Measurements from ENCODE around the gene CYP2D6. TPM values are rescaled to one million over a fixed set of nuclear protein-coding genes. Genes with fewer than 3 reads are reported as not detected.

Gene CYP2D6
- total RNA-seq, 2 donors from 2014 or later = 2.2 to 4.8 TPM

DNA sequence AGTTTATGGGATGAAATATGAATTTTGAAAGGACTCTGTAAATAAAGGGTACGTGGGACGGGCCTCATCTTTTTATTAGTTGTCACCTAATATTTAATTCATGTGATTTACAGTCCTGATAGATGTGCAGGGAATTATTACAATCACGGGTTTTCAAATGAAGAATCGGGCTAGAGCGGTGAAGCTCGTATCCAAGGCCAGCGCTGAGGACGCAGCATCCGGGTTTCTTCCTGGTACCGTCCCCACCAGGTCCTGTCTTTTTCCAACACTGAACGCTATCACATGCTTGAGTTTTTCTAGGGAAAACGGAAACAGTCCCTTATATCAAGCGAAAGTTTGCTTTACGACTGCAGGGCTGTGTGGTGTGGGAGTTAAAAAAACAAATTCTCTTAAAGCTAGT lies 50.3 kb downstream of the CYP2D6 start:
- Mint-ChIP-seq H3K27ac (peak overlapping the region; percentile 98 to 99), H3K9me3 (no peaks in the 10 kb centered on the region), H3K36me3 (peaks cover 13 to 21% of the 10 kb centered on the region in 2 donors)
- no peak for ATAC-seq
- DNase-seq (ENCODE audit: low spot score in 2 of 2) = no peak

DNA sequence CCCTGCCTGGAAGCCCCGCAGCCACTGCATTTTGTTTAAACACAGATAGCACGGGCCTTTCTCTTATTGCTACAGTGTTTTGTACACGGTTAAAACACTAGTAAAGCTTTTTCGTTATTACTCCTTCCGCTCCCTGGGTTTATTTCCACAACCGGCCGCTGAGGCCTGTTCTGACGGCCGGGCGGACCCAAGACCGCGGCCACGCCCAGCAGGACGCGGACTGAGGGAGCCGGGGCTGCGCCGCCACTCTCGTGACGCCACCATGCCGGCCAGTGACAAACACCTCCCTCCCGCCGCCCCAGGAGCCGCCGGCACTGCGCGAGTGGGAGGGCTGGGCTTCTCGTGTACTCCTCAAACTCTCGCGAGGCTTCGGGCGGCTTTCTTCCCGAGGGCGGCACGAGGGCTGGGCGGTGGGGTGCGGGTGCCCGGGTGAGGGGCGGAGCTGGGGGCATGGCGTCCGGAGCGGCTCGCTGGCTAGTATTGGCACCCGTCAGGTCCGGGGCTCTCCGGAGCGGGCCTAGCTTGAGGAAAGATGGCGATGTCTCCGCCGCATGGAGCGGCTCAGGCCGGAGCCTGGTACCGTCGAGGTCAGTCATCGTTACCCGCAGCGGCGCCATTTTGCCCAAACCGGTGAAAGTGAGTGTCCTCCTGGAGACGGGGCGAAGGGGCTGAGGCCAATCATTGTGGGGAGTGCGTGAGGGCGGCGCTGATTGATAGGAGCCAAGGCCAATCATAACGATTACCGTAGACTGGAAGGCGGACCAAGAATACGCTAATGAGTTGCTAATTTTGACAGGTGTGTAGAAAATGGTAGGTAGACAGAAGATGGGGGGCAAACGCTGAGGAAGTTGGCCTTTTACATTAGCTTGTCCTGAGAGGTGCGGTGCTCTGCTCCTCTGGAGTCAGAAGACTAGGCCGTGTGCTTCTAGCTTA lies 51.0 kb downstream of the CYP2D6 start, which contains the start of gene SMDT1:
Gene SMDT1 (plus strand): TSS at position 382 of the 933 bp plus-strand sequence. CDS start 69 bp downstream, at position 451.
- peaks cover 13 to 26% of the 10 kb centered on the region in 2 donors for H3K36me3 Mint-ChIP-seq
- H3K27ac Mint-ChIP-seq = peak within 1 kb of the TSS; percentile 98 to 99
- peak; percentile 98 to 99 for DNase-seq (ENCODE audit: low spot score in 2 of 2)
- no peaks in the 10 kb centered on the region for H3K9me3 Mint-ChIP-seq
- ATAC-seq = peak; percentile 89 to 92

- DNase-seq (ENCODE audit: low spot score in 2 of 2) (no peak), ATAC-seq (no peak)
- Mint-ChIP-seq H3K27ac (peak overlapping the region; percentile 98 to 99), H3K36me3 (peaks cover 13 to 20% of the 10 kb centered on the region in 2 donors), H3K9me3 (no peaks in the 10 kb centered on the region)
Measured at GRCh38 chr22:42078469-42079318, 51.9 kb downstream of the CYP2D6 start.

DNA sequence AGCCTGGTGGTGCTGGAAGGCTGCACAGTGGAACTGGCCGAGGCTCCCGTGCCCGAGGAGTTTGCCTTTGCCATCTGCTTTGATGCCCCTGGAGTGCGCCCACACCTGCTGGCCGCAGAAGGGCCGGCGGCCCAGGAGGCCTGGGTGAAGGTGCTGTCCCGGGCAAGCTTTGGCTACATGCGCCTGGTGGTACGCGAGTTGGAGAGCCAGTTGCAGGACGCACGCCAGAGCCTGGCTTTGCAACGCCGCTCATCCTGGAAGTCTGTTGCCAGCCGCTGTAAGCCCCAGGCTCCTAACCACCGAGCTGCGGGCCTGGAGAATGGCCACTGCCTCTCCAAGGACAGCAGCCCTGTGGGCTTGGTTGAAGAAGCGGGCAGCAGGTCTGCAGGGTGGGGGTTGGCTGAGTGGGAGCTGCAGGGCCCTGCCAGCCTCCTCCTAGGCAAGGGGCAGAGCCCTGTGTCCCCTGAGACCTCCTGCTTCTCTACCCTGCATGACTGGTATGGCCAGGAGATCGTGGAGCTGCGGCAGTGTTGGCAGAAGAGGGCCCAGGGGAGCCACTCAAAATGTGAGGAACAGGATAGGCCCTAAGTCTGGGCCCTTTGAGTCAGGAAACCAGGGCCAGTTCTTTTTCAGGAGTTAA lies 53.0 kb downstream of the CYP2D6 start:
- Mint-ChIP-seq H3K36me3 (peaks cover 10 to 18% of the 10 kb centered on the region in 2 donors), H3K9me3 (no peaks in the 10 kb centered on the region), H3K27ac (peak overlapping the region in 1 of 2 donors; percentile 99)
- ATAC-seq (no peak), DNase-seq (ENCODE audit: low spot score in 2 of 2) (no peak)

GRCh38 chr22:42076764-42077485 lies 53.7 kb downstream of the CYP2D6 start:
- Mint-ChIP-seq H3K27ac (peak overlapping the region in 1 of 2 donors; percentile 25), H3K36me3 (peaks cover 6 to 18% of the 10 kb centered on the region in 2 donors), H3K9me3 (no peaks in the 10 kb centered on the region)
- ATAC-seq = no peak
- DNase-seq (ENCODE audit: low spot score in 2 of 2) = no peak

Other genes with a start within 250 kb of the CYP2D6 start
- gene SHISA8, start 215.7 kb downstream of the CYP2D6 start, total RNA-seq = 1 to 10 TPM; 1.1 to 4.2 TPM
- 1 to 10 TPM; 4.4 to 8.4 TPM for gene TNFRSF13C, start 204.0 kb downstream of the CYP2D6 start, total RNA-seq
- 100 to 1,000 TPM in 1 of 2 donors, 10 to 100 TPM in 1; 72.8 to 108 TPM for gene CENPM, start 183.7 kb downstream of the CYP2D6 start, total RNA-seq
- gene SEPTIN3, start 161.4 kb downstream of the CYP2D6 start, total RNA-seq = 1 to 10 TPM; 1.2 to 4.2 TPM
- gene WBP2NL, start 132.0 kb downstream of the CYP2D6 start, total RNA-seq = under 1 TPM; 0.39 to 0.47 TPM
- 10 to 100 TPM; 26.3 to 32.3 TPM for gene NAGA, start 60.0 kb downstream of the CYP2D6 start, total RNA-seq
- 1 to 10 TPM; 2.1 to 2.2 TPM for gene PHETA2, start 56.6 kb downstream of the CYP2D6 start, total RNA-seq
- 10 to 100 TPM; 48.3 to 59.9 TPM for gene SMDT1, start 51.1 kb downstream of the CYP2D6 start, total RNA-seq
- gene NDUFA6, start 40.0 kb downstream of the CYP2D6 start, total RNA-seq = 100 to 1,000 TPM in 1 of 2 donors, 10 to 100 TPM in 1; 84.9 to 107 TPM
- 10 to 100 TPM; 68.9 to 75.0 TPM for gene TCF20, start 139.8 kb upstream of the CYP2D6 start, total RNA-seq

Measured in activated naive CD4-positive, alpha-beta T cell treated with anti-CD3 and anti-CD28 coated beads, Interleukin-2, amount 50 U/mL, for 72 hours (primary cell).